GM18508 (cell line): ENCODE results near the gene GPR155.
"Not testable (repeated sequence)": the region's sequence is repeated elsewhere in the genome, so short reads cannot be mapped to it uniquely, and the experiment has no call there.

ENCODE experiments used
- ATAC-seq: cut with Tn5 transposase; IDR thresholded peaks from one replicate; pipeline ENCODE4 v1.9.1; 2021; ENCODE audit warnings: moderate number of reproducible peaks; ENCODE audit not compliant: insufficient read depth, unreplicated experiment

Gene GPR155

GRCh38 chr2:174493549-174494331 lies 6.9 kb upstream of the GPR155 start:
- ATAC-seq, result no peak

- ATAC-seq, result peak; percentile 83
Measured at GRCh38 chr2:174492963-174493431, 6.2 kb upstream of the GPR155 start.

GRCh38 chr2:174491947-174492346 lies 5.1 kb upstream of the GPR155 start:
- ATAC-seq, result no peak

GRCh38 chr2:174490051-174490450 lies 3.2 kb upstream of the GPR155 start:
- no peak for ATAC-seq

GRCh38 chr2:174489520-174489919 lies 2.7 kb upstream of the GPR155 start:
- not testable (repeated sequence) for ATAC-seq

- no peak for ATAC-seq
Measured at GRCh38 chr2:174487820-174488162, 962 bp upstream of the GPR155 start.

- no peak for ATAC-seq
Measured at GRCh38 chr2:174487108-174487819, 435 bp upstream of the GPR155 start.

GRCh38 chr2:174485788-174486562 lies 854 bp downstream of the GPR155 start:
- ATAC-seq, result no peak

GRCh38 chr2:174485045-174485444 lies 1.8 kb downstream of the GPR155 start:
- not testable (repeated sequence) for ATAC-seq

GRCh38 chr2:174484573-174484972 lies 2.3 kb downstream of the GPR155 start:
- no peak for ATAC-seq

- no peak for ATAC-seq
Measured at GRCh38 chr2:174482854-174483253, 4.0 kb downstream of the GPR155 start.

GRCh38 chr2:174477759-174478158 lies 9.1 kb downstream of the GPR155 start:
- ATAC-seq, result no peak

GRCh38 chr2:174473796-174474195 lies 13.0 kb downstream of the GPR155 start:
- no peak for ATAC-seq

- no peak for ATAC-seq
Measured at GRCh38 chr2:174465327-174465726, 21.5 kb downstream of the GPR155 start.

- no peak for ATAC-seq
Measured at GRCh38 chr2:174461221-174461620, 25.6 kb downstream of the GPR155 start.

GRCh38 chr2:174454566-174454965 lies 32.3 kb downstream of the GPR155 start:
- no peak for ATAC-seq

- no peak for ATAC-seq
Measured at GRCh38 chr2:174450021-174450816, 36.6 kb downstream of the GPR155 start.

GRCh38 chr2:174449033-174449432 lies 37.8 kb downstream of the GPR155 start:
- no peak for ATAC-seq

GRCh38 chr2:174446531-174446930 lies 40.3 kb downstream of the GPR155 start:
- ATAC-seq, result no peak

- no peak for ATAC-seq
Measured at GRCh38 chr2:174445248-174445647, 41.6 kb downstream of the GPR155 start.
